Breast epithelium (tissue), 3 donors: ENCODE measurements around the gene ACER3.

Source experiments
- CTCF ChIP-seq, 3 donors: fragments of 450-650 bp; IDR thresholded peaks; one replicate each; pipeline ENCODE4 v1.5.1; 2016 to 2017; ENCODE audit warnings: antibody characterized with exemption in 3 of 3, mild to moderate bottlenecking in 3 of 3, moderate library complexity in 3 of 3
- POLR2A ChIP-seq: fragments of 450-650 bp; IDR thresholded peaks from one replicate; pipeline ENCODE4 v1.6.1; 2016; ENCODE audit warnings: antibody characterized with exemption, mild to moderate bottlenecking, moderate library complexity

DNA sequence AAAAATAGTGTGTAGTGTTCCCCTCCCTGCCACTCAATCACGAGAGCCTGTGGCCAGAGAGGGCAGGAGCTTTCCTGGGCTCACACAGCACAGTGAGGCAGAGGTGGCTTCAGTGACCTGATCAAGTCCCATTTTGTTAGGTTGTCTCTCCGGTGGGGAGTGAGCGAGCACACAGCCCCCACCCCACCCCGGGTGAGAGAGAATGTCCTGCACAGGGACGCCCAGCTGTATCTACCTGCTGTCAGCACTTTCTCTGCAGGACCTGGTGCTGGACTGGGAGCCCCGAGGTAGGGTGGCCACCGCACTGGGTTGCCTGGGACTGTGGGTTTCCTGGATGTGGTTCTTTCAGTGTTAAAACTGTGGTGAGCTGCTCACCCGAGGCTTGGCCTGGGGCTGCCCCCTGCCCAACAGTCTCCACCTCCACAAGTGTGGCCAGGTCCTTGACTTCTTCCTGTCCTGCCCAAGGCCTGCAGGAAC, 212.2 kb downstream of the ACER3 start:
- TF ChIP-seq CTCF (IDR thresholded peaks at IDR 0.05) (no peak), POLR2A (no peak)
